ENCODE measurements around the gene NOVA2. TPM values are rescaled to one million over a fixed set of nuclear protein-coding genes. Genes with fewer than 3 reads are reported as not detected.

Gene NOVA2
- total RNA-seq, 1 donor from 2014 or later = 10.7 TPM

DNA sequence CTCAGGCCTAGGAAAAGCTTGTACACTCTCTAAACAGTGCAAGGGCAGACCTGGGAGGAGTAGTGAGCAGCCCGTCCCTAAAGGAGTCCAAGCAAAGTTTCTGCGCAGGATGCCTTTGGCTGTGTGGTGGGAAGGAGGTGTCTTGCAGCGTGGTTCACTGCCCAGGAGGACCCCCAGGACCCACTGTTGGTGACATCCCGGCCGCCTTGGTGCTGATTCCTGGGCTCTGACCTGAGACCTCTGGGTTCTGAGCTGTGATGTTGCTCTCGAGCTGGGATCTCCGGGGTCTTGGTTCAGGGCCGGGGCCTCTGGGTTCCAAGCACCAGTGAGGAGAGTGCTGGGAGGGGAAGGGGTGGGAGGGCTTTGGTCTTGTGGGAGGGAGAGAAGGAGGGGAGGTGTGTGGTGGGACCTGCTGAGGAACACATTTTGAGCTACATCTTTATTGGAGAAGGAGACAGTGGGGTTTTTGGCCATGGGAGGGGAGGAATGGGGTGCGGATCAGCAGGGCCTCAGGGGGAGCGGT, 45.1 kb upstream of the NOVA2 start:
- no peaks in the 10 kb centered on the region for H3K79me2 ChIP-seq (ENCODE audit: insufficient read depth, low read length)
- no peaks in the 10 kb centered on the region for H3K9me3 ChIP-seq (ENCODE audit: insufficient read depth, low read depth, low read length)
- Mint-ChIP-seq H3K4me3 (ENCODE audit: unreplicated experiment) (no peak overlapping the region), H3K9me3 (ENCODE audit: unreplicated experiment) (no peaks in the 10 kb centered on the region), H3K27ac (ENCODE audit: unreplicated experiment) (no peak overlapping the region), H3K27me3 (ENCODE audit: low read depth, unreplicated experiment) (peaks cover 25% of the 10 kb centered on the region), H3K36me3 (ENCODE audit: low read depth, unreplicated experiment) (peaks cover 8% of the 10 kb centered on the region), H3K4me1 (ENCODE audit: low read depth, unreplicated experiment) (peaks cover 4% of the 10 kb centered on the region)
- no peak for DNase-seq (ENCODE audit: low read depth)
- H3K4me2 ChIP-seq (ENCODE audit: low read length) = no peak overlapping the region
- H3K27ac ChIP-seq (ENCODE audit: low read depth, low read length) = no peak overlapping the region
- peaks cover 19% of the 10 kb centered on the region for H3K27me3 ChIP-seq (ENCODE audit: insufficient read depth, low read length)
- peaks cover 50% of the 10 kb centered on the region for H4K20me1 ChIP-seq (ENCODE audit: insufficient read depth, low read length)
- no peak overlapping the region for H3K9ac ChIP-seq (ENCODE audit: low read length)
- no peaks in the 10 kb centered on the region for H3K36me3 ChIP-seq (ENCODE audit: insufficient read depth, low read length)
- peaks cover 17% of the 10 kb centered on the region for H3K4me1 ChIP-seq (ENCODE audit: insufficient read depth, low read length)
- FAIRE-seq = no peak
- TF ChIP-seq EZH2 (IDR thresholded peaks at IDR 0.05; ENCODE audit: insufficient read depth, low read length) = no peak
- TF ChIP-seq, protein P1, sequence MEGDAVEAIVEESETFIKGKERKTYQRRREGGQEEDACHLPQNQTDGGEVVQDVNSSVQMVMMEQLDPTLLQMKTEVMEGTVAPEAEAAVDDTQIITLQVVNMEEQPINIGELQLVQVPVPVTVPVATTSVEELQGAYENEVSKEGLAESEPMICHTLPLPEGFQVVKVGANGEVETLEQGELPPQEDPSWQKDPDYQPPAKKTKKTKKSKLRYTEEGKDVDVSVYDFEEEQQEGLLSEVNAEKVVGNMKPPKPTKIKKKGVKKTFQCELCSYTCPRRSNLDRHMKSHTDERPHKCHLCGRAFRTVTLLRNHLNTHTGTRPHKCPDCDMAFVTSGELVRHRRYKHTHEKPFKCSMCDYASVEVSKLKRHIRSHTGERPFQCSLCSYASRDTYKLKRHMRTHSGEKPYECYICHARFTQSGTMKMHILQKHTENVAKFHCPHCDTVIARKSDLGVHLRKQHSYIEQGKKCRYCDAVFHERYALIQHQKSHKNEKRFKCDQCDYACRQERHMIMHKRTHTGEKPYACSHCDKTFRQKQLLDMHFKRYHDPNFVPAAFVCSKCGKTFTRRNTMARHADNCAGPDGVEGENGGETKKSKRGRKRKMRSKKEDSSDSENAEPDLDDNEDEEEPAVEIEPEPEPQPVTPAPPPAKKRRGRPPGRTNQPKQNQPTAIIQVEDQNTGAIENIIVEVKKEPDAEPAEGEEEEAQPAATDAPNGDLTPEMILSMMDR (IDR thresholded peaks at IDR 0.05; ENCODE audit: insufficient read depth, low read depth, low read length) = no peak
- no peak overlapping the region for H3K4me3 ChIP-seq (ENCODE audit: insufficient read depth, low read depth, low read length)
- H2AFZ ChIP-seq (ENCODE audit: low read depth, low read length) = no peak overlapping the region

- no peak for DNase-seq (ENCODE audit: low read depth)
- Histone ChIP-seq H3K9me3 (ENCODE audit: insufficient read depth, low read depth, low read length) (no peaks in the 10 kb centered on the region), H4K20me1 (ENCODE audit: insufficient read depth, low read length) (peaks cover 50% of the 10 kb centered on the region), H3K4me1 (ENCODE audit: insufficient read depth, low read length) (peaks cover 17% of the 10 kb centered on the region), H3K9ac (ENCODE audit: low read length) (no peak overlapping the region), H3K4me2 (ENCODE audit: low read length) (no peak overlapping the region), H3K27ac (ENCODE audit: low read depth, low read length) (no peak overlapping the region), H3K27me3 (ENCODE audit: insufficient read depth, low read length) (peaks cover 19% of the 10 kb centered on the region), H3K36me3 (ENCODE audit: insufficient read depth, low read length) (no peaks in the 10 kb centered on the region), H3K4me3 (ENCODE audit: insufficient read depth, low read depth, low read length) (no peak overlapping the region), H3K79me2 (ENCODE audit: insufficient read depth, low read length) (no peaks in the 10 kb centered on the region), H2AFZ (ENCODE audit: low read depth, low read length) (no peak overlapping the region)
- Mint-ChIP-seq H3K27me3 (ENCODE audit: low read depth, unreplicated experiment) (peaks cover 25% of the 10 kb centered on the region), H3K36me3 (ENCODE audit: low read depth, unreplicated experiment) (peaks cover 8% of the 10 kb centered on the region), H3K27ac (ENCODE audit: unreplicated experiment) (no peak overlapping the region), H3K9me3 (ENCODE audit: unreplicated experiment) (no peaks in the 10 kb centered on the region), H3K4me3 (ENCODE audit: unreplicated experiment) (no peak overlapping the region), H3K4me1 (ENCODE audit: low read depth, unreplicated experiment) (peaks cover 4% of the 10 kb centered on the region)
- no peak for FAIRE-seq
- TF ChIP-seq, protein P1 (IDR thresholded peaks at IDR 0.05; ENCODE audit: insufficient read depth, low read depth, low read length) = no peak
- TF ChIP-seq EZH2 (IDR thresholded peaks at IDR 0.05; ENCODE audit: insufficient read depth, low read length) = no peak
Observed at GRCh38 chr19:46017874-46018675, 44.4 kb upstream of the NOVA2 start.

- Histone ChIP-seq H3K4me1 (ENCODE audit: insufficient read depth, low read length) (peaks cover 17% of the 10 kb centered on the region), H3K27ac (ENCODE audit: low read depth, low read length) (no peak overlapping the region), H3K4me3 (ENCODE audit: insufficient read depth, low read depth, low read length) (no peak overlapping the region), H3K9me3 (ENCODE audit: insufficient read depth, low read depth, low read length) (no peaks in the 10 kb centered on the region), H3K9ac (ENCODE audit: low read length) (no peak overlapping the region), H3K79me2 (ENCODE audit: insufficient read depth, low read length) (no peaks in the 10 kb centered on the region), H3K27me3 (ENCODE audit: insufficient read depth, low read length) (peaks cover 12% of the 10 kb centered on the region), H3K4me2 (ENCODE audit: low read length) (no peak overlapping the region), H2AFZ (ENCODE audit: low read depth, low read length) (no peak overlapping the region), H4K20me1 (ENCODE audit: insufficient read depth, low read length) (peaks cover 50% of the 10 kb centered on the region), H3K36me3 (ENCODE audit: insufficient read depth, low read length) (no peaks in the 10 kb centered on the region)
- no peak overlapping the region for H3K27ac Mint-ChIP-seq (ENCODE audit: unreplicated experiment)
- H3K27me3 Mint-ChIP-seq (ENCODE audit: low read depth, unreplicated experiment) = peaks cover 25% of the 10 kb centered on the region
- peaks cover 8% of the 10 kb centered on the region for H3K36me3 Mint-ChIP-seq (ENCODE audit: low read depth, unreplicated experiment)
- FAIRE-seq (no peak), DNase-seq (ENCODE audit: low read depth) (no peak)
- TF ChIP-seq, protein P1 (IDR thresholded peaks at IDR 0.05; ENCODE audit: insufficient read depth, low read depth, low read length) = no peak
- TF ChIP-seq EZH2 (IDR thresholded peaks at IDR 0.05; ENCODE audit: insufficient read depth, low read length) = no peak
- no peaks in the 10 kb centered on the region for H3K9me3 Mint-ChIP-seq (ENCODE audit: unreplicated experiment)
- peaks cover 4% of the 10 kb centered on the region for H3K4me1 Mint-ChIP-seq (ENCODE audit: low read depth, unreplicated experiment)
- H3K4me3 Mint-ChIP-seq (ENCODE audit: unreplicated experiment) = peak overlapping the region; percentile 20
Observed at GRCh38 chr19:46017095-46017429, 43.4 kb upstream of the NOVA2 start.

All from astrocyte (in vitro differentiated cells and primary cell).